Neuronal stem cell (in vitro differentiated cells): Measurements from ENCODE around the gene OR6S1.

ENCODE experiments used
- DNase-seq: peaks from one replicate; pipeline ENCODE4 v3.0.0-alpha.2; 2013; ENCODE audit warnings: low spot score
- H2AFZ ChIP-seq: one replicate; pipeline ENCODE4 v1.6.1; 2013; ENCODE audit warnings: mild to moderate bottlenecking, low read length, inconsistent platforms
- H2AK5ac ChIP-seq: 2 replicates; pipeline ENCODE4 v1.6.1; 2013; ENCODE audit warnings: low read depth, mild to moderate bottlenecking, inconsistent platforms, low read length, moderate library complexity, mixed read lengths
- H2BK120ac ChIP-seq: 2 replicates; pipeline ENCODE4 v1.6.1; 2013; ENCODE audit warnings: low read depth, mild to moderate bottlenecking, inconsistent platforms, low read length, moderate library complexity, mixed read lengths
- H2BK12ac ChIP-seq: one replicate; pipeline ENCODE4 v1.6.1; 2013; ENCODE audit warnings: low read length, inconsistent platforms
- H2BK15ac ChIP-seq: 2 replicates; pipeline ENCODE4 v1.6.1; 2013; ENCODE audit warnings: mild to moderate bottlenecking, low read length, inconsistent platforms, mixed read lengths
- H2BK5ac ChIP-seq: one replicate; pipeline ENCODE4 v1.6.1; 2013; ENCODE audit warnings: inconsistent platforms, mild to moderate bottlenecking, low read length, moderate library complexity
- H3K14ac ChIP-seq: one replicate; pipeline ENCODE4 v1.6.1; 2013; ENCODE audit warnings: low read length, inconsistent platforms
- H3K18ac ChIP-seq: 2 replicates; pipeline ENCODE4 v1.6.1; 2013; ENCODE audit warnings: low read length, inconsistent platforms
- H3K23ac ChIP-seq: 2 replicates; pipeline ENCODE4 v1.6.1; 2013; ENCODE audit warnings: low read depth, mild to moderate bottlenecking, mixed read lengths, low read length, inconsistent platforms; ENCODE audit not compliant: poor library complexity
- H3K27ac ChIP-seq: replicated peaks from 3 replicates; pipeline ENCODE4 v1.5.1; 2013; ENCODE audit warnings: low read length, inconsistent platforms
- H3K27me3 ChIP-seq, 3 experiments: 2 replicates each; pipeline ENCODE4 v1.6.1; 2013; ENCODE audit warnings: low read length in 3 of 3, mild to moderate bottlenecking in 2 of 3, inconsistent platforms in 1 of 3, low read depth in 1 of 3, mixed read lengths in 1 of 3, moderate library complexity in 1 of 3; ENCODE audit not compliant: control insufficient read depth in 3 of 3, insufficient read depth in 3 of 3
- H3K36me3 ChIP-seq, 2 donors: replicated peaks in 1 of 2; 2 replicates each; pipeline ENCODE4 v1.6.1; 2013; ENCODE audit warnings: low read length in 2 of 2; ENCODE audit not compliant: control insufficient read depth in 2 of 2, insufficient read depth in 2 of 2
- H3K4ac ChIP-seq: 2 replicates; pipeline ENCODE4 v1.6.1; 2013; ENCODE audit warnings: inconsistent platforms, mild to moderate bottlenecking, low read length, moderate library complexity
- H3K4me1 ChIP-seq, 2 donors: 1 replicate in 1 of 2; 2 replicates in 1 of 2; pipeline ENCODE4 v1.6.1; 2013; ENCODE audit warnings: low read length in 2 of 2, low read depth in 1 of 2; ENCODE audit not compliant: control insufficient read depth in 2 of 2, insufficient read depth in 1 of 2
- H3K4me2 ChIP-seq: one replicate; pipeline ENCODE4 v1.6.1; 2013; ENCODE audit warnings: mild to moderate bottlenecking, low read length, inconsistent platforms; ENCODE audit not compliant: insufficient read depth, poor library complexity, severe bottlenecking
- H3K4me3 ChIP-seq, 2 donors: 2 replicates each; pipeline ENCODE4 v1.5.1; 2013; ENCODE audit warnings: low read length in 2 of 2, mild to moderate bottlenecking in 2 of 2, inconsistent platforms in 1 of 2, moderate library complexity in 1 of 2
- H3K79me1 ChIP-seq: one replicate; pipeline ENCODE4 v1.6.1; 2013; ENCODE audit warnings: low read depth, mild to moderate bottlenecking, inconsistent platforms, low read length, moderate library complexity
- H3K9ac ChIP-seq: one replicate; pipeline ENCODE4 v1.6.1; 2013; ENCODE audit warnings: mild to moderate bottlenecking, low read depth, low read length, inconsistent platforms; ENCODE audit not compliant: poor library complexity
- H3K9me3 ChIP-seq, 2 donors: replicated peaks in 1 of 2; 2 replicates each; pipeline versions ENCODE3 to v1.6.1; 2013; ENCODE audit warnings: low read length in 2 of 2, mild to moderate bottlenecking in 2 of 2, inconsistent platforms in 1 of 2, low read depth in 1 of 2, mixed read lengths in 1 of 2, moderate library complexity in 1 of 2; ENCODE audit not compliant: control insufficient read depth in 2 of 2, insufficient read depth in 1 of 2
- H4K8ac ChIP-seq: one replicate; pipeline ENCODE4 v1.6.1; 2013; ENCODE audit warnings: low read depth, mild to moderate bottlenecking, inconsistent platforms, low read length, moderate library complexity
- H4K91ac ChIP-seq: one replicate; pipeline ENCODE4 v1.6.1; 2013; ENCODE audit warnings: low read length, low read depth, mild to moderate bottlenecking, inconsistent platforms; ENCODE audit not compliant: poor library complexity
- WGBS, 2 donors: extraction: QIAGEN DNeasy Blood & Tissue Kit; methylation state at CpG; one replicate each; pipeline ENCODE4 v1.1.7; 2013; ENCODE audit warnings: missing lambda C conversion rate in 2 of 2, mixed read lengths in 1 of 2; ENCODE audit not compliant: insufficient read length in 2 of 2, insufficient replicate concordance in 1 of 2; ENCODE audit errors: extremely low coverage in 2 of 2; 5-methylcytosine and 5-hydroxymethylcytosine counted together

The OR6S1 gene

GRCh38 chr14:20627346-20628027 lies 14.0 kb downstream of the OR6S1 start:
- H3K4me3 ChIP-seq, result no peak overlapping the region
- DNase-seq, result no peak
- H3K4me1 ChIP-seq, result peaks cover 12 to 14% of the 10 kb centered on the region in 2 donors
- WGBS, 2 donors, result no CpG with 5 or more reads among the region's 5 CpGs
- no peak overlapping the region for H3K14ac ChIP-seq
- H2BK5ac ChIP-seq, result no peak overlapping the region
- no peak overlapping the region for H2BK12ac ChIP-seq
- no peak overlapping the region for H3K9ac ChIP-seq
- no peak overlapping the region for H3K23ac ChIP-seq
- H3K4ac ChIP-seq, result no peak overlapping the region
- no peaks in the 10 kb centered on the region for H3K79me1 ChIP-seq
- H2AFZ ChIP-seq, result no peak overlapping the region
- no peak overlapping the region for H3K18ac ChIP-seq
- no peak overlapping the region for H2AK5ac ChIP-seq
- peaks cover 7 to 79% (median 38%) of the 10 kb centered on the region in 3 experiments for H3K27me3 ChIP-seq
- no peak overlapping the region for H3K27ac ChIP-seq
- no peak overlapping the region for H4K8ac ChIP-seq
- no peaks in the 10 kb centered on the region for H3K36me3 ChIP-seq
- H3K4me2 ChIP-seq, result no peak overlapping the region
- no peak overlapping the region for H2BK15ac ChIP-seq
- peaks cover 0 to 3% of the 10 kb centered on the region in 2 donors for H3K9me3 ChIP-seq
- H4K91ac ChIP-seq, result no peak overlapping the region
- no peak overlapping the region for H2BK120ac ChIP-seq

GRCh38 chr14:20626274-20626673 lies 15.2 kb downstream of the OR6S1 start:
- no peak overlapping the region for H3K27ac ChIP-seq
- H3K36me3 ChIP-seq, result no peaks in the 10 kb centered on the region
- no peak overlapping the region for H2BK15ac ChIP-seq
- WGBS, 2 donors, result no CpG with 5 or more reads among the region's 12 CpGs
- peak overlapping the region; percentile 15 for H2AFZ ChIP-seq
- peak overlapping the region; percentile 38 to 45 for H3K4me3 ChIP-seq
- H3K23ac ChIP-seq, result no peak overlapping the region
- H3K9ac ChIP-seq, result peak overlapping the region; percentile 9
- no peaks in the 10 kb centered on the region for H3K79me1 ChIP-seq
- H4K8ac ChIP-seq, result no peak overlapping the region
- no peak overlapping the region for H3K4ac ChIP-seq
- no peak overlapping the region for H4K91ac ChIP-seq
- H3K4me2 ChIP-seq, result peak overlapping the region; percentile 51
- H3K14ac ChIP-seq, result no peak overlapping the region
- H2AK5ac ChIP-seq, result no peak overlapping the region
- no peak overlapping the region for H3K18ac ChIP-seq
- H3K4me1 ChIP-seq, result peaks cover 11 to 14% of the 10 kb centered on the region in 2 donors
- H2BK5ac ChIP-seq, result no peak overlapping the region
- DNase-seq, result no peak
- H3K9me3 ChIP-seq, result peaks cover 0 to 4% of the 10 kb centered on the region in 2 donors
- peaks cover 7 to 82% (median 36%) of the 10 kb centered on the region in 3 experiments for H3K27me3 ChIP-seq
- H2BK120ac ChIP-seq, result no peak overlapping the region
- no peak overlapping the region for H2BK12ac ChIP-seq

GRCh38 chr14:20624495-20625070 lies 16.9 kb downstream of the OR6S1 start:
- H3K9ac ChIP-seq, result no peak overlapping the region
- no peak overlapping the region for H3K14ac ChIP-seq
- no peak overlapping the region for H3K23ac ChIP-seq
- H3K18ac ChIP-seq, result no peak overlapping the region
- peak overlapping the region; percentile 53 for H2AFZ ChIP-seq
- no peak overlapping the region for H2BK5ac ChIP-seq
- H3K4ac ChIP-seq, result no peak overlapping the region
- H3K79me1 ChIP-seq, result no peaks in the 10 kb centered on the region
- H3K27me3 ChIP-seq, result peaks cover 7 to 84% (median 36%) of the 10 kb centered on the region in 3 experiments
- DNase-seq, result no peak
- H2BK12ac ChIP-seq, result no peak overlapping the region
- peaks cover 0 to 4% of the 10 kb centered on the region in 2 donors for H3K9me3 ChIP-seq
- no peaks in the 10 kb centered on the region for H3K36me3 ChIP-seq
- no peak overlapping the region for H2AK5ac ChIP-seq
- H3K27ac ChIP-seq, result no peak overlapping the region
- no peak overlapping the region for H4K8ac ChIP-seq
- peak overlapping the region; percentile 45 to 68 for H3K4me3 ChIP-seq
- H3K4me2 ChIP-seq, result peak overlapping the region; percentile 68
- peaks cover 11 to 14% of the 10 kb centered on the region in 2 donors for H3K4me1 ChIP-seq
- no CpG with 5 or more reads among the region's 22 CpGs for WGBS, 2 donors
- no peak overlapping the region for H4K91ac ChIP-seq
- no peak overlapping the region for H2BK15ac ChIP-seq
- no peak overlapping the region for H2BK120ac ChIP-seq

DNA sequence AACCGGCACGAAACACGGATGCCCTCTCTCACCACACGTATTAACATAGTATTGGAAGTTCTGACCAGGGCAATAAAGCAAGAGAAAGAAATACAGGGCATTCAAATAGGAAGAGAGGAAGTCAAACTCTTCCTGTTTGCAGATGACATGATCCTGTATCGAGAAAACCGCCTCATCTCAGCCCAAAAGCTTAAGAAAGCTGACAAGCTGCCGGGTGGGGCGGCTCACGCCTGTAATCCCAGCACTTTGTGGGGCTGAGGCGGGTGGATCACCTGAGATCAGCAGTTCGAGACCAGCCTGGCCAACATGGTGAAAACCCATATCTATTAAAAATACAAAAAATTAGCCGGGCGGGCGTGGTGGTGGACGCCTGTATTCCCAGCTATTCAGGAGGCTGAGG lies 17.7 kb downstream of the OR6S1 start:
- Histone ChIP-seq H3K9me3 (peaks cover 0 to 4% of the 10 kb centered on the region in 2 donors), H2BK12ac (no peak overlapping the region), H2BK5ac (no peak overlapping the region), H3K27me3 (peaks cover 7 to 77% (median 34%) of the 10 kb centered on the region in 3 experiments), H3K4me2 (no peak overlapping the region), H2BK120ac (no peak overlapping the region), H3K18ac (no peak overlapping the region), H3K14ac (no peak overlapping the region), H3K9ac (no peak overlapping the region), H3K4me1 (peaks cover 11 to 14% of the 10 kb centered on the region in 2 donors), H2AK5ac (no peak overlapping the region), H3K27ac (no peak overlapping the region), H4K8ac (no peak overlapping the region), H3K23ac (no peak overlapping the region), H4K91ac (no peak overlapping the region), H3K36me3 (no peaks in the 10 kb centered on the region), H2BK15ac (no peak overlapping the region), H3K4me3 (peak overlapping the region in 1 of 2 donors; percentile 45), H3K4ac (no peak overlapping the region), H2AFZ (no peak overlapping the region), H3K79me1 (no peaks in the 10 kb centered on the region)
- no CpG with 5 or more reads among the region's 15 CpGs for WGBS, 2 donors
- DNase-seq, result no peak
